SK-N-SH (cell line): ENCODE data around the gene GJD3. TPM values are rescaled to one million over a fixed set of nuclear protein-coding genes. Genes with fewer than 3 reads are reported as not detected.

Source experiments
- CTCF ChIA-PET: fragments of 300-600, 350-600 bp; formaldehyde crosslinking; extraction: SDS; loops from one replicate; lab custom pipeline; 2021; lab: Yijun Ruan, JAX
- POLR2A ChIA-PET: fragments of 350-600 bp; sonication (Branson Sonifier 250); formaldehyde crosslinking; extraction: SDS; loops from one replicate; lab custom pipeline; 2020; ENCODE audit warnings: antibody characterized with exemption, inconsistent platforms; lab: Yijun Ruan, JAX
- DNase-seq: peaks from one replicate; pipeline ENCODE4 v3.0.0; 2012
- H2AFZ ChIP-seq: fragments of 200-600 bp; sonication (generic); 2 replicates; pipeline ENCODE4 v1.8.1; 2016; ENCODE audit warnings: antibody characterized with exemption, mild to moderate bottlenecking, low read depth
- H3F3A ChIP-seq: fragments of 200-600 bp; sonication (generic); replicated peaks from 2 replicates; pipeline ENCODE3; 2016; ENCODE audit warnings: antibody characterized with exemption, mild to moderate bottlenecking; ENCODE audit not compliant: insufficient read depth
- H3K27ac ChIP-seq, 2 experiments: fragments of 200-500 bp in 1 of 2; fragments of 200-600 bp in 1 of 2; sonication (Bioruptor generic) in 1 of 2; sonication (generic), shearing (Covaris generic) in 1 of 2; 2 replicates each; pipeline versions ENCODE4 v1.5.1 to v1.6.1; 2014 to 2016; ENCODE audit warnings: low read depth in 2 of 2, inconsistent platforms in 1 of 2, low read length in 1 of 2, mild to moderate bottlenecking in 1 of 2, mixed read lengths in 1 of 2
- H3K27me3 ChIP-seq: fragments of 200-600 bp; sonication (generic), shearing (Covaris generic); 2 replicates; pipeline ENCODE4 v1.6.1; 2016; ENCODE audit warnings: mixed run types; ENCODE audit not compliant: insufficient read depth
- H3K36me3 ChIP-seq, 2 experiments: fragments of 200-500 bp in 1 of 2; fragments of 200-600 bp in 1 of 2; sonication (Bioruptor generic) in 1 of 2; sonication (generic) in 1 of 2; replicated peaks in 1 of 2; 2 replicates each; pipeline versions ENCODE3 to v1.5.1; 2014 to 2016; ENCODE audit warnings: low read length in 1 of 2, mild to moderate bottlenecking in 1 of 2; ENCODE audit not compliant: insufficient read depth in 2 of 2, control insufficient read depth in 1 of 2
- H3K4me1 ChIP-seq, 2 experiments: fragments of 200-500 bp in 1 of 2; fragments of 200-600 bp in 1 of 2; sonication (Bioruptor generic) in 1 of 2; sonication (generic), shearing (Covaris generic) in 1 of 2; 2 replicates each; pipeline versions ENCODE4 v1.5.1 to v1.6.1; 2014 to 2016; ENCODE audit warnings: low read depth in 1 of 2, low read length in 1 of 2, mixed run types in 1 of 2; ENCODE audit not compliant: insufficient read depth in 2 of 2, control insufficient read depth in 1 of 2
- H3K4me2 ChIP-seq: fragments of 200-600 bp; sonication (generic), shearing (Covaris generic); 2 replicates; pipeline ENCODE4 v1.6.1; 2017; ENCODE audit warnings: mixed run types
- H3K4me3 ChIP-seq, 2 experiments: fragments of 200-500 bp in 1 of 2; fragments of 200-600 bp in 1 of 2; sonication (Bioruptor generic) in 1 of 2; sonication (generic), shearing (Covaris generic) in 1 of 2; 2 replicates each; pipeline versions ENCODE4 v1.5.1 to v1.8.1; 2014 to 2016; ENCODE audit warnings: low read depth in 2 of 2, inconsistent platforms in 1 of 2, low read length in 1 of 2, mild to moderate bottlenecking in 1 of 2, mixed read lengths in 1 of 2, moderate library complexity in 1 of 2
- H3K79me2 ChIP-seq: fragments of 200-600 bp; sonication (generic); 2 replicates; pipeline ENCODE4 v1.8.1; 2017; ENCODE audit warnings: mild to moderate bottlenecking; ENCODE audit not compliant: insufficient read depth
- H3K9ac ChIP-seq: fragments of 200-600 bp; sonication (generic); 2 replicates; pipeline ENCODE4 v1.6.1; 2017; ENCODE audit warnings: mixed run types
- H3K9me2 ChIP-seq: fragments of 200-600 bp; sonication (generic); 2 replicates; pipeline ENCODE4 v1.6.1; 2017; ENCODE audit warnings: mixed run types
- H3K9me3 ChIP-seq: fragments of 200-600 bp; sonication (generic); 2 replicates; pipeline ENCODE4 v1.6.1; 2017; ENCODE audit warnings: mixed run types, mild to moderate bottlenecking, moderate library complexity
- H4K20me1 ChIP-seq: fragments of 200-600 bp; sonication (generic); 2 replicates; pipeline ENCODE4 v1.6.1; 2017; ENCODE audit warnings: mild to moderate bottlenecking, mixed run types; ENCODE audit not compliant: insufficient read depth
- CHD2 ChIP-seq: fragments of 150-350 bp; IDR thresholded peaks from 2 replicates; pipeline ENCODE4 v1.6.1; 2018; ENCODE audit warnings: low read length; ENCODE audit not compliant: partially characterized antibody
- CTCF ChIP-seq: fragments of 200-600 bp; sonication (generic); IDR thresholded peaks from 2 replicates; pipeline ENCODE4 v1.6.1; 2017; ENCODE audit warnings: antibody characterized with exemption, mild to moderate bottlenecking, moderate library complexity
- ELF1 ChIP-seq: IDR thresholded peaks from 2 replicates; pipeline ENCODE4 v1.4.0; 2012
- EZH2phosphoT487 ChIP-seq: fragments of 200-600 bp; sonication (generic); IDR thresholded peaks from 2 replicates; pipeline ENCODE4 v1.6.1; 2017; ENCODE audit warnings: low read depth, mixed run types, mild to moderate bottlenecking, antibody characterized with exemption, moderate library complexity, borderline replicate concordance
- FOXM1 ChIP-seq: IDR thresholded peaks from 2 replicates; pipeline ENCODE4 v1.4.0; 2012; ENCODE audit warnings: low read depth, mild to moderate bottlenecking
- GABPA ChIP-seq: IDR thresholded peaks from 2 replicates; pipeline ENCODE4 v1.4.0; 2012; ENCODE audit warnings: low read depth, mild to moderate bottlenecking
- GATA2 ChIP-seq: sonication (generic); formaldehyde crosslinking; IDR thresholded peaks from 2 replicates; pipeline ENCODE4 v1.5.0; 2020; ENCODE audit warnings: mild to moderate bottlenecking, missing genetic modification reagents
- JUND ChIP-seq: IDR thresholded peaks from 2 replicates; pipeline ENCODE4 v1.4.0; 2012
- MXI1 ChIP-seq: IDR thresholded peaks from 2 replicates; pipeline ENCODE4 v1.6.1; 2012; ENCODE audit warnings: mild to moderate bottlenecking, low read depth, low read length, improper control_type of control experiment
- NRF1 ChIP-seq: IDR thresholded peaks from 2 replicates; pipeline ENCODE4 v1.6.1; 2012; ENCODE audit warnings: low read depth, mild to moderate bottlenecking, low read length
- RAD21 ChIP-seq: IDR thresholded peaks from 2 replicates; pipeline ENCODE4 v1.6.1; 2012; ENCODE audit warnings: mild to moderate bottlenecking, low read length
- SIN3A ChIP-seq: IDR thresholded peaks from 2 replicates; pipeline ENCODE4 v1.6.1; 2012; ENCODE audit warnings: low read depth, mild to moderate bottlenecking, low read length, moderate library complexity, borderline replicate concordance
- SMC3 ChIP-seq: IDR thresholded peaks from 2 replicates; pipeline ENCODE4 v1.6.1; 2012; ENCODE audit warnings: low read depth, low read length, improper control_type of control experiment
- TEAD4 ChIP-seq: IDR thresholded peaks from 2 replicates; pipeline ENCODE4 v1.4.0; 2012; ENCODE audit warnings: mild to moderate bottlenecking, borderline replicate concordance; ENCODE audit not compliant: insufficient read depth
- ZBTB33 ChIP-seq: IDR thresholded peaks from 2 replicates; pipeline ENCODE4 v1.4.0; 2012; ENCODE audit warnings: low read depth, borderline replicate concordance
- WGBS: methylation state at CpG from one replicate; pipeline ENCODE4 v1.1.6; 2017; ENCODE audit warnings: low lambda C conversion rate; 5-methylcytosine and 5-hydroxymethylcytosine counted together
- polyA plus RNA-seq, 3 experiments: library from polyadenylated mRNA; depleted of rRNA; stranded (reverse); fragments of >200 nt; gene quantifications; 2 replicates each; pipeline ENCODE4 v1.2.3, GENCODE V29; 2012

GJD3 gene
- polyA plus RNA-seq, 1 of the 3 experiments (the other 2 are of a cell fraction) = not detected

- Histone ChIP-seq H3K36me3 (no peaks in the 10 kb centered on the region), H3K4me2 (peak overlapping the region; percentile 76; the same call in 1 of the 2 replicates), H3K9me3 (no peaks in the 10 kb centered on the region), H2AFZ (no peak overlapping the region; the same call in 1 of the 2 replicates), H4K20me1 (0 out of 2 replicates have a peak, but pooled peaks cover under 1% of the 10 kb centered on the region), H3K27ac (no peak overlapping the region), H3K27me3 (no peaks in the 10 kb centered on the region), H3F3A (peaks cover 5% of the 10 kb centered on the region), H3K9me2 (no peaks in the 10 kb centered on the region), H3K9ac (no peak overlapping the region), H3K4me1 (peaks cover under 1 to 15% of the 10 kb centered on the region in 2 experiments; a peak in 2 of 4 replicates)
- DNase-seq = peak; percentile 74
- 25% methylated on average over 51 of the region's 91 CpGs for WGBS
- POLR2A ChIA-PET = interaction anchor here (1.5 kb wide), 1 partner anchor 195 kb away, joined by 3 read pairs; no protein-coding TSS in a partner anchor
- TF ChIP-seq GABPA (no peak), GATA2 (CRISPR knock-in tag) (no peak), NRF1 (0 out of 2 replicates have a peak, but pooled peaks have one; percentile 14), MXI1 (0 out of 2 replicates have a peak, but pooled peaks have one; percentile 16), JUND (no peak)
- TF ChIP-seq, all 33 proteins: peak for 2
- H3K79me2 ChIP-seq = no peaks in the 10 kb centered on the region
- peak overlapping the region; percentile 57 to 62; a peak in 3 of 4 replicates for H3K4me3 ChIP-seq
- CTCF ChIA-PET = interaction anchor here (0.6 to 57.6 kb wide), 25 partner anchors 8 to 195 kb away, joined by 3 to 1706 read pairs (median 7); partner anchors contain the start of genes CCR7, CDC6, RARA and TNS4
Measured at GRCh38 chr17:40363111-40363827, 1.3 kb downstream of the GJD3 start.

- WGBS = 1% methylated on average over 10 of the region's 58 CpGs
- Histone ChIP-seq H3F3A (peaks cover 11% of the 10 kb centered on the region), H3K4me3 (peak overlapping the region; percentile 57 to 62), H3K4me2 (peak overlapping the region; percentile 76; the same call in 1 of the 2 replicates), H3K36me3 (no peaks in the 10 kb centered on the region), H2AFZ (no peak overlapping the region; the same call in 1 of the 2 replicates), H3K9me3 (no peaks in the 10 kb centered on the region), H4K20me1 (0 out of 2 replicates have a peak, but pooled peaks cover 3% of the 10 kb centered on the region), H3K27me3 (no peaks in the 10 kb centered on the region), H3K27ac (no peak overlapping the region), H3K4me1 (peaks cover 6 to 16% of the 10 kb centered on the region in 2 experiments; a peak in 2 of 4 replicates), H3K9ac (no peak overlapping the region), H3K9me2 (no peaks in the 10 kb centered on the region), H3K79me2 (no peaks in the 10 kb centered on the region)
- DNase-seq = peak; percentile 93
- ChIA-PET POLR2A (interaction anchor here (0.6 to 1.5 kb wide), 10 partner anchors 12 to 198 kb away, joined by 3 to 7 read pairs (median 3); partner anchors contain the start of gene TOP2A), CTCF (interaction anchor here (0.6 to 57.6 kb wide), 23 partner anchors 11 to 195 kb away, joined by 3 to 1706 read pairs (median 7); partner anchors contain the start of genes CCR7, CDC6, RARA and TNS4)
- TF ChIP-seq ZBTB33 = peak; percentile 82; the same call in 1 of the 2 replicates
- TF ChIP-seq MXI1 = peak; percentile 30
- TF ChIP-seq EZH2phosphoT487 = no peak
- TF ChIP-seq GATA2 (CRISPR knock-in tag) = no peak
- peak; percentile 72 for TF ChIP-seq SMC3
- no peak for TF ChIP-seq TEAD4
- no peak for TF ChIP-seq FOXM1
- TF ChIP-seq SIN3A = 0 out of 2 replicates have a peak, but pooled peaks have one; percentile 44
- TF ChIP-seq ELF1 = peak; percentile 45; the same call in 1 of the 2 replicates
- TF ChIP-seq RAD21 = peak; percentile 68
- TF ChIP-seq CHD2 = peak; percentile 95
- TF ChIP-seq CTCF = peak; percentile 72
Measured at GRCh38 chr17:40362696-40363110, 1.8 kb downstream of the GJD3 start.
